DOHH2 (cell line): Measurements from ENCODE around the gene PTTG1IP2.

Experiments used
- EZH2phosphoT487 ChIP-seq: fragments of 200-600 bp; sonication (generic); IDR thresholded peaks from 2 replicates; pipeline ENCODE4 v1.6.1; 2017; ENCODE audit warnings: borderline replicate concordance, mild to moderate bottlenecking, antibody characterized with exemption, low read length, moderate library complexity, mixed read lengths
- TF ChIP-seq, protein P1 (sequence below): fragments of 200-600 bp; sonication (generic); IDR thresholded peaks from one replicate; pipeline ENCODE4 v1.5.1; 2014; ENCODE audit warnings: antibody characterized with exemption, mild to moderate bottlenecking, low read depth, low read length; ENCODE audit not compliant: poor library complexity, severe bottlenecking

DNA sequence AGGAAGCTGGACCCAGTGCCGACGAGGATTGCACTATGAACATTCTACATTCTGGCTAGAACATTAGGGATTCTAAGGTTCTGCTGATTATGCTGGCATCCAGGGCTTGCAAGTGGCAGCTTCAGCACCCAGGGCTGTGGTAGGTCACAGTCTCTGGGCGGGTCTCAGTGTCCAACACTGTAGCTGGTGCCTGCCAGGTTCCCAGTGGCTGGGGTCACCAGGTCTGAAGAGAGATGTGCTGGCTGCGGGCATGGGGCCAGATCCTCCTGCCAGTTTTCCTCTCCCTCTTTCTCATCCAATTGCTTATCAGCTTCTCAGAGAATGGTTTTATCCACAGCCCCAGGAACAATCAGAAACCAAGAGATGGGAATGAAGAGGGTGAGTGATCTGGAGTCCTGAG lies at the start of gene PTTG1IP2:
- TF ChIP-seq, protein P1, sequence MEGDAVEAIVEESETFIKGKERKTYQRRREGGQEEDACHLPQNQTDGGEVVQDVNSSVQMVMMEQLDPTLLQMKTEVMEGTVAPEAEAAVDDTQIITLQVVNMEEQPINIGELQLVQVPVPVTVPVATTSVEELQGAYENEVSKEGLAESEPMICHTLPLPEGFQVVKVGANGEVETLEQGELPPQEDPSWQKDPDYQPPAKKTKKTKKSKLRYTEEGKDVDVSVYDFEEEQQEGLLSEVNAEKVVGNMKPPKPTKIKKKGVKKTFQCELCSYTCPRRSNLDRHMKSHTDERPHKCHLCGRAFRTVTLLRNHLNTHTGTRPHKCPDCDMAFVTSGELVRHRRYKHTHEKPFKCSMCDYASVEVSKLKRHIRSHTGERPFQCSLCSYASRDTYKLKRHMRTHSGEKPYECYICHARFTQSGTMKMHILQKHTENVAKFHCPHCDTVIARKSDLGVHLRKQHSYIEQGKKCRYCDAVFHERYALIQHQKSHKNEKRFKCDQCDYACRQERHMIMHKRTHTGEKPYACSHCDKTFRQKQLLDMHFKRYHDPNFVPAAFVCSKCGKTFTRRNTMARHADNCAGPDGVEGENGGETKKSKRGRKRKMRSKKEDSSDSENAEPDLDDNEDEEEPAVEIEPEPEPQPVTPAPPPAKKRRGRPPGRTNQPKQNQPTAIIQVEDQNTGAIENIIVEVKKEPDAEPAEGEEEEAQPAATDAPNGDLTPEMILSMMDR = no peak
- no peak for TF ChIP-seq EZH2phosphoT487
